HG02840 (cell line): ENCODE measurements around the gene GPATCH4.
"Not testable (repeated sequence)": the region's sequence is repeated elsewhere in the genome, so short reads cannot be mapped to it uniquely, and the experiment has no call there.

Experiments
- ATAC-seq: cut with Tn5 transposase; IDR thresholded peaks from one replicate; pipeline ENCODE4 v1.9.1; 2021; ENCODE audit warnings: mild to moderate bottlenecking, moderate library complexity, moderate number of reproducible peaks; ENCODE audit not compliant: unreplicated experiment, low FRiP score

Gene GPATCH4

DNA sequence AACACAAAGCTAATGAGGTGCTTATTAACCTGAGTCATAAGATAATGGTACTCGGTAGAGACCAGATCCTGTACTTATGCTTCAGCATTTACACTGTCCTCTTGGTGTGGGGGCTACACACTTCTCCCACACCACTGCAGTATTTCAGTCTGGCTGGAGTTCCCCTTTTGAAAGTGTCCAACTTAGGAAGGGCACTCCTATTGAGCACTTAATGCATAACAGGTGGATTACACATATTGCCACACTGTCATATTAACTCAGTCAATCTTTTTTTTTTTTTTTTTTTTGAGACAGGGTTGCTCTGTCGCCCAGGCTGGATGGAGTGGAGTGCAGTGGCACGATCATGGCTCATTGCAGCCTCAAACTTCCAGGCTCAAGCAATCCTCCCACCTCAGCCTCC, 1.5 kb downstream of the GPATCH4 start:
- no peak for ATAC-seq

DNA sequence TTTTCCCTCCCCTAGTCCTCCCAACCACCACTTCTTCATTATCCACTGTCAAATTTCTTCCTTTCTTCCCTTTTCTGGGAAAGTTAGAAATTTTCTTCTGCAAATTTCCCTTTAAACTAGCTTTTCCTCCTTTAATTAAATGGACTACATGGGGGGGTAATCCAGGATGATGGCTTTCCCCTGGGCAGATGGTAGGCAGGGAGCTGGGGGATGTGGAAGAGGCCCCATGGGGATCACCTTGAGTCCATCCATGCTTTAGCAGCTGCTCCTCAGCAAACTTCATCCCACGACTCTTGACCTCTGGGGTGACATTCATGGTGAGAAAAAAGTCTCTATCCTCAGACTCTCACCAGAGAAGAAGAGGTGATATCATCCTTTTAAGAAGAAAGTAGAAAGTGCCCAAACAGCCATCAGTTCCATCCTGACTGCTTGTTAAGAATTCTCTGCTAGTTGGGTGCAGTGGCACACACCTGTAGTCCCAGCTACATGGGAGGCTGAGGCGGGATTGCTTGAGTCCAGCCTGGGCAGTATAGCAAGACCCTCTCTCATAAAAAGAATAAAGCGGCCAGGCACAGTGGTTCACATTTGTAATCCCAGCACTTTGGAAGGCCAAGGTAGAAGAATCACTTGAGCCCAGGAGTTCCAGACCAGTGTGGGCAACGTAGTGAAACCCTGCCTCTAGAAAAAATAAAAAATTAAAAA, 2.4 kb downstream of the GPATCH4 start:
- no peak for ATAC-seq

DNA sequence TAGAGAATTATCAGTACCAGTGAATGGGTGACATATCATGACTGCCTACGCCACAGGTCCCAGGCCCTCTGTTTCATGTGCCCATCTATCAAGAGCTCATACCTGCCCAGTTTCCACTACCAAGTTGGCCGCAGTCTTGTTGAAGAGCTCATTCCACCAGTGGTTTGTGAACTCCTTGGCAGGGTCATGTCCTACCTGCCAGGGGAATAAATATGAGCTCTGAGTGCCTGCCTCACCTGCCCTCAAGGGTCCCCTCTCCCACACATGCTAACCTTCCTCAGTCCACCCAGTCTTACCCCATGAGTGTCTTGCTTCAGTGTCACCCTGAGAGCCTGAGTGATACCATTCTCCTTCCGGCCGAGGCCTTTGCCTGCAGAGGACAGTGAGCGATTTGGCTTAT, 3.2 kb downstream of the GPATCH4 start:
- ATAC-seq = no peak

DNA sequence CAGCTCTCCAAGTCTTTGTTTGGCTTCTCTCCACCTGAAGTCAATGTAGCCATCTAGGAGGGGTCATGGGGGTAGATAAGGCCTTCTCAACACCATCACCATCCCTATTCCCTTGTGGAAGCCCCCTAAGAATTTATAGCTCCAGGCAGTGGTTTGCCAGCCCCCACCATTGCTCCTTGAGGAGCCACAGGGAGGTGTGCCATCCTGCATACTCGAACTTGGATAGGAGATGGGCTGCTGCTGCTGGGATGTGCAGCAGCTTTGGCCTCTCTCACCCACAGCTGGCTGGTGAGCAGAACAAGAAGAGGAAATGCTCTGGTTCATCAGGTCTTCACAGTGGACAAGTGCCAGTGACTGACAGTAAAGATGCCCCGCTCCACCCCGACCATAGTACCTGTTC, 4.9 kb downstream of the GPATCH4 start:
- no peak for ATAC-seq

- no peak for ATAC-seq
Observed at GRCh38 chr1:156595016-156595415, 6.3 kb downstream of the GPATCH4 start.

DNA sequence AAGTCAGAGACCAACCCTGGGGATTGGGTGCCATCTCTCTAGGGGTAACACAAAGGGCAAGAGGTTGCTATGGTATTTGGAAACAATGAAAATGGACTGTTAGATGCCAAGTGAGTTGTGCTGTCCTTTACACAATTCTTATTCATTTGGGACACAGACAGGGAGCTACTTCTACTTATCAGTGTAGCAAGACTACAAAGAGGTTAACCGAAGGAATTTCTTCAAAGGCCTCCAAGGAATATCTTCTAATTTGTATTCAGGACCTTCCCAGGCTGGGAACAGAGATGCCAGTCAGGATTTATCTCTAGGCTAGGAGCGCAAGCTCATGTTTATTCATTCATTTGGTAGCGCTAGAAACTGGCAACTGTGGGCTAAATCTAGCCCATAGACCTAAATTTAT, 7.1 kb downstream of the GPATCH4 start:
- ATAC-seq = no peak

DNA sequence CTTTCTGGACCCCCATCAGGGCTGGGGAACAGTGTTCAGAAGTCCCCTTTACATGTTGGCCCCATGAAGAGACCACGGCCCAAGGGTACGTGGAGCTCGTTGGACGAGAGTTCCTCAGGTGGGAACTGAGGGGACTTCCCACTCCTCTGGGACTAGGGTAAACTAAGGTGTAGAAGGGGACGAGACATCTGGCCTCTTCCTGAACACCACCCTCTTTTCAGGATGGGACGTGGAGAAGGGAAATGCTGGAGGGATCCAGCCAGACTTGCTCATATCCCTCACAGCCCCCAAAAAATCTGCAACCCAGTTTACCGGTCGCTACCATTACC, 7.7 kb downstream of the GPATCH4 start:
- ATAC-seq = no peak

DNA sequence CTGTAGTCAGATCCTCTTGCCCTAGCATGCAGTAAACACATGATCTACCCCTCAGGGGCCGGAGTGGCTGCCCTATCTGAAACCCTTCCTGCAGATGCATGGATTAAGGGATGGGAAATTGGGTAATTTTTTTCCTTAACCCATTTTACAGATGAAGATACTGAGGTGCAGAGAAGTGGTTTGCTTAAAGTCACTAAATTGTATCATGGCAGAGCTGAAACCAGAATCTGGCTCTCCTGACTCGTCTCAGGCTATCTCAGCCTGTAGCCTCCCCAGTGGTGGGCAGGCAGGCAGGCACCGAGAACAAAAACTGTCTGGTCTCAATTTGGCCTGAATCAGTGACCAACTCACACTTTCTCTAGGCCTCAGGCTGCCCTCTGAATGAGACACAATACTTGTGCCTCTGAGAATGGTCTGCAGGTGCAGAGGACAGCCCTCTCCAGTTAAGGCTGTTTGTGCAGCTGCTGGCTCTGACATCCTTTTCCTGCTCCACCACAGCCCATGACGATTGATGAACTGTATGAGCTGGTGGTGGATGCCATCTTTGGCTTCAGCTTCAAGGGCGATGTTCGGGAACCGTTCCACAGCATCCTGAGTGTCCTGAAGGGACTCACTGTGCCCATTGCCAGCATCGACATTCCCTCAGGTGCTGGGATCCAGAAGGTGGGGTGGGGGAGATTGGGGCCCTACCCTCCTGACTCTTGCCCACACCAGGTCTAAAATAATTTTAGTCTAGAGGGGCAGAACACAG, 8.2 kb downstream of the GPATCH4 start:
- ATAC-seq = no peak

GRCh38 chr1:156592158-156592909, 8.9 kb downstream of the GPATCH4 start:
- peak; percentile 19 for ATAC-seq

- ATAC-seq = peak; percentile 68
Observed at GRCh38 chr1:156591432-156592157, 9.7 kb downstream of the GPATCH4 start, which contains the start of gene NAXE. NAXE (plus strand) TSS chr1:156591776; CDS start chr1:156591805, 29 bp downstream.

DNA sequence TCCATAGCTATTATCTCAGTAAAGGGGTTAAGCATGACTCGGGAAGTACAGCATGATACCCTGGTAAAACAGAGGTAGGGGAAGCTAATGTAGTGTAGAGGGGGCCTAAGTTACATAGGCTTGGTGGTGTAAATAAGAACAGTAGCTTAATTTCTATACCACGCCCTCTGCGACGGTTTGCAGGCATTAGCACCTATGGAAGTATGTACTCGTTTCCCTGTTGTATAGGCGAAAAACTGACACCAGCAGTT, 10.2 kb downstream of the GPATCH4 start:
- ATAC-seq = peak; percentile 22

GRCh38 chr1:156590326-156591180, 10.7 kb downstream of the GPATCH4 start:
- no peak for ATAC-seq

GRCh38 chr1:156589546-156589945, 11.7 kb downstream of the GPATCH4 start:
- ATAC-seq = no peak

GRCh38 chr1:156587927-156588326, 13.4 kb downstream of the GPATCH4 start:
- not testable (repeated sequence) for ATAC-seq

GRCh38 chr1:156586892-156587477, 14.3 kb downstream of the GPATCH4 start:
- no peak for ATAC-seq

GRCh38 chr1:156586323-156586722, 15.0 kb downstream of the GPATCH4 start:
- no peak for ATAC-seq

DNA sequence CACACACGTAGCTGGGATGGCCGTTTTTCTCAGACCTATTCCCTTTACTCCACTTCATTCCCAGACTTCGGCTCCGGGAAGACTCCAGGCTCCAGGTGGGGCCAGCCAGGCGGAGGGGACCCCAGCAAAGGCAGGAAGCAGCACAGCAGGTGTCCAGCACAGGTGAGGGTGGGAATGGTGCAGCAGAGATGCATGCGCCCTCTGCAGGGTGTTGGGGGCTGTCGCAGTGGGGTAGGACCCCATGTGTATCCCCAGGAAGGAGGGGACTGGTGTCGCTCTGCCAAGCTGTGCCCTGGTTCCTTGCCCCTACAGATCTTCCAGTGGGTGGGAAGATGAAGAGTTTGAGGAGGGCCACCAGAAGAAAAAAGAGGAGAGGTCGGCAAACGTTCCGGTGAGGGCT, 16.5 kb downstream of the GPATCH4 start:
- no peak for ATAC-seq

GRCh38 chr1:156583821-156584622, 17.3 kb downstream of the GPATCH4 start:
- ATAC-seq = no peak
